Measurements from ENCODE around the gene RNU1-3. TPM values are rescaled to one million over a fixed set of nuclear protein-coding genes. Genes with fewer than 3 reads are reported as not detected.

Gene RNU1-3
- total and polyA plus RNA-seq, 2 of the 13 experiments (the other 11 are each of a cell fraction or from before 2014, with no cell fraction given), result under 0.01 to 11,018 TPM

DNA sequence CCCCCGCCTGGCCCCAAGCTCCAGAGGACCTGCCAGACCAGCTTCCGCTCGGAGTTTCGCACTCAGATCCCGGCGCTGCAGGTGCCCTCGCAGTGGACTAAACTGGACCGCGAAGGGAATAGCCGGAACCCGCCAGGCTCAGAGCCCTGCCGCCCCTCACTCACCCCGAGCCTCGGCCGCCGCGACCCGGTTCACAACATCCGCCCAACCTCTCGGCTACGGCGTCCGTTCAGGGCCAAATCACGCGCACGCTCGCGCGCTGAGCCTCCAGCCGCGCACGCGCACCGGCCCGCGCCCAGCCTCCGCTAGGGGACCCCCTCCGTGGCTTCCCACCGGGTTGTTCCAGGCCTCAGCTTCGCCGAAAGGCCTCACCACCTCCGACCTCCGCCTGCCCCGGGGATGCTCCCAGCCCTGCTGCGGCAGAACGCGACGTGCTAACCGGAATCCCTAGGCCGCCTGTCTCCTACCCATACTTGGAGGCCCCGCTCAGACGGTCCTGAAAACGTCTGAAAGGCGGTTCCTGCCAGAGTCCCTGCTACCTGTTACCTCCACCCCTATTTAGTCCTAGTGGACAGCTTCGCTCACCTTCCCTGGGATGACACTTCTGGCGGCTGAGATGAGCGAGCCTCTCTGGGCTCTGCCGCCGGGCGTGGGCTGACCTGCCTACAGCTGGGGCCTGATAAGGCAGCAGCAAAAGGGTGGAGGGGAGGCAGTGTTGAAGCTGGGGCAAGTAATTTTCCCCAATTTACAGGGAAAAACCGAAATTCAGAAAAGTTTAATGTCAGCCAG is 22.1 kb downstream of the RNU1-3 start (continued):
- TF ChIP-seq, protein P1, sequence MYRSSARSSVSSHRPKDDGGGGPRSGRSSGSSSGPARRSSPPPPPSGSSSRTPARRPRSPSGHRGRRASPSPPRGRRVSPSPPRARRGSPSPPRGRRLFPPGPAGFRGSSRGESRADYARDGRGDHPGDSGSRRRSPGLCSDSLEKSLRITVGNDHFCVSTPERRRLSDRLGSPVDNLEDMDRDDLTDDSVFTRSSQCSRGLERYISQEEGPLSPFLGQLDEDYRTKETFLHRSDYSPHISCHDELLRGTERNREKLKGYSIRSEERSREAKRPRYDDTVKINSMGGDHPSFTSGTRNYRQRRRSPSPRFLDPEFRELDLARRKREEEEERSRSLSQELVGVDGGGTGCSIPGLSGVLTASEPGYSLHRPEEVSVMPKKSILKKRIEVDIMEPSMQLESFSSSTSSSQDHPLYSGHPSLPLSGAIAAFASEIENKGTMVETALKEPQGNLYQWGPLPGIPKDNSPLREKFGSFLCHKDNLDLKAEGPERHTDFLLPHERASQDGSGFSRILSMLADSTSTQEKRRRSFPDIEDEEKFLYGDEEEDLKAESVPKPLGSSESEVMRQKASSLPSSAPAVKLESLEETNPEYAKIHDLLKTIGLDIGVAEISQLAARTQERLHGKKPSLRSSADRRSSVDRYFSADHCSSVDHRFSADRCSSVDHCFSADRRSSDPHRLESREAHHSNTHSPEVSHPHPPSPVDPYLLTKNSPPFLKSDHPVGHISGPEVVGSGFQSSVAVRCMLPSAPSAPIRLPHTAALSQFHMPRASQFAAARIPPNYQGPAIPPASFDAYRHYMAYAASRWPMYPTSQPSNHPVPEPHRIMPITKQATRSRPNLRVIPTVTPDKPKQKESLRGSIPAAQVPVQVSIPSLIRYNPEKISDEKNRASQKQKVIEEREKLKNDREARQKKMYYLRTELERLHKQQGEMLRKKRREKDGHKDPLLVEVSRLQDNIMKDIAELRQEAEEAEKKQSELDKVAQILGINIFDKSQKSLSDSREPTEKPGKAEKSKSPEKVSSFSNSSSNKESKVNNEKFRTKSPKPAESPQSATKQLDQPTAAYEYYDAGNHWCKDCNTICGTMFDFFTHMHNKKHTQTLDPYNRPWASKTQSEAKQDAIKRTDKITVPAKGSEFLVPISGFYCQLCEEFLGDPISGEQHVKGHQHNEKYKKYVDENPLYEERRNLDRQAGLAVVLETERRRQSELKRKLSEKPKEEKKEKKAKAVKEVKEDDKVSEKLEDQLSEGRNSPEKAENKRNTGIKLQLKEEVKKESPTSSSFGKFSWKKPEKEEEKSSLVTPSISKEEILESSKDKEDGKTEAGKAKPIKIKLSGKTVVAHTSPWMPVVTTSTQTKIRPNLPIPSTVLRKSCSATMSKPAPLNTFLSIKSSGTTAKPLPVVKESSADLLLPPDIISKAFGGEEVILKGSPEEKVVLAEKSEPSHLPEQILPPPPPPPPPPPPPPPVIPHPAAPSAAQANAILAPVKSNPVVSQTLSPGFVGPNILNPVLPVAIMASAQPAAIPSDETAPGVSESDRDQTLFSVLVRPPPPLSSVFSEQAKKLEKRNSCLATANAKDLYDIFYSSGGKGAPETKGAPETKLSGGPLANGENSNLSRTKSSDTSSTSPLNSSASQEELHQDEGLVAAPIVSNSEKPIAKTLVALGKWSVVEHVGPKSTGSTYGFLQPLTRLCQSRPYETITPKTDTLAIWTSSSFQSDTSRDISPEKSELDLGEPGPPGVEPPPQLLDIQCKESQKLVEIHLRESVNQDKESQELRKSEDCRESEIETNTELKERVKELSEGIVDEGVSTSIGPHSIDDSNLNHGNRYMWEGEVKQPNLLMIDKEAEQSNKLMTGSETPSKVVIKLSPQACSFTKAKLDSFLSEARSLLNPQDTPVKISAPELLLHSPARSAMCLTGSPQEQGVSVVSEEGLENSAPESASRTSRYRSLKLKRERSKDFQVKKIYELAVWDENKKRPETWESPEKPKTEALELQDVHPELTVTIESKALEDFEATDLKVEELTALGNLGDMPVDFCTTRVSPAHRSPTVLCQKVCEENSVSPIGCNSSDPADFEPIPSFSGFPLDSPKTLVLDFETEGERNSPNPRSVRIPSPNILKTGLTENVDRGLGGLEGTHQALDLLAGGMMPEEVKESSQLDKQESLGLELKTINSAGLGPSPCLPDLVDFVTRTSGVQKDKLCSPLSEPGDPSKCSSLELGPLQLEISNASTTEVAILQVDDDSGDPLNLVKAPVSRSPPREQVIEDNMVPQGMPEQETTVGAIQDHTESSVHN (CRISPR knock-in tag; IDR thresholded peaks at IDR 0.05), result peak; percentile 99
- TF ChIP-seq HMG20B (CRISPR knock-in tag; conservative IDR thresholded peaks at IDR 0.05) (peak; percentile 85), ZNF792 (CRISPR knock-in tag; IDR thresholded peaks at IDR 0.05) (peak; percentile 99), SATB2 (CRISPR knock-in tag; IDR thresholded peaks at IDR 0.05) (peak; percentile 25; the same call in 1 of the 2 replicates), DNMT1 (CRISPR knock-in tag; IDR thresholded peaks at IDR 0.05) (peak; percentile 100), MAF1 (CRISPR knock-in tag; IDR thresholded peaks at IDR 0.05; ENCODE audit: borderline replicate concordance) (peak; percentile 96), ZNF879 (CRISPR knock-in tag; IDR thresholded peaks at IDR 0.05) (peak; percentile 98), NR1H2 (CRISPR knock-in tag; IDR thresholded peaks at IDR 0.05; ENCODE audit: borderline replicate concordance, low read depth) (peak; percentile 59), FOXJ3 (CRISPR knock-in tag; IDR thresholded peaks at IDR 0.05; ENCODE audit: borderline replicate concordance) (peak; percentile 69), SIN3A (IDR thresholded peaks at IDR 0.05; ENCODE audit: borderline replicate concordance, low read depth, low read length) (peak; percentile 99)
- TF ChIP-seq, protein P2, sequence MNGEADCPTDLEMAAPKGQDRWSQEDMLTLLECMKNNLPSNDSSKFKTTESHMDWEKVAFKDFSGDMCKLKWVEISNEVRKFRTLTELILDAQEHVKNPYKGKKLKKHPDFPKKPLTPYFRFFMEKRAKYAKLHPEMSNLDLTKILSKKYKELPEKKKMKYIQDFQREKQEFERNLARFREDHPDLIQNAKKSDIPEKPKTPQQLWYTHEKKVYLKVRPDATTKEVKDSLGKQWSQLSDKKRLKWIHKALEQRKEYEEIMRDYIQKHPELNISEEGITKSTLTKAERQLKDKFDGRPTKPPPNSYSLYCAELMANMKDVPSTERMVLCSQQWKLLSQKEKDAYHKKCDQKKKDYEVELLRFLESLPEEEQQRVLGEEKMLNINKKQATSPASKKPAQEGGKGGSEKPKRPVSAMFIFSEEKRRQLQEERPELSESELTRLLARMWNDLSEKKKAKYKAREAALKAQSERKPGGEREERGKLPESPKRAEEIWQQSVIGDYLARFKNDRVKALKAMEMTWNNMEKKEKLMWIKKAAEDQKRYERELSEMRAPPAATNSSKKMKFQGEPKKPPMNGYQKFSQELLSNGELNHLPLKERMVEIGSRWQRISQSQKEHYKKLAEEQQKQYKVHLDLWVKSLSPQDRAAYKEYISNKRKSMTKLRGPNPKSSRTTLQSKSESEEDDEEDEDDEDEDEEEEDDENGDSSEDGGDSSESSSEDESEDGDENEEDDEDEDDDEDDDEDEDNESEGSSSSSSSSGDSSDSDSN (CRISPR knock-in tag; IDR thresholded peaks at IDR 0.05), result peak; percentile 99
- TF ChIP-seq, protein P3, sequence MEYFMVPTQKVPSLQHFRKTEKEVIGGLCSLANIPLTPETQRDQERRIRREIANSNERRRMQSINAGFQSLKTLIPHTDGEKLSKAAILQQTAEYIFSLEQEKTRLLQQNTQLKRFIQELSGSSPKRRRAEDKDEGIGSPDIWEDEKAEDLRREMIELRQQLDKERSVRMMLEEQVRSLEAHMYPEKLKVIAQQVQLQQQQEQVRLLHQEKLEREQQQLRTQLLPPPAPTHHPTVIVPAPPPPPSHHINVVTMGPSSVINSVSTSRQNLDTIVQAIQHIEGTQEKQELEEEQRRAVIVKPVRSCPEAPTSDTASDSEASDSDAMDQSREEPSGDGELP (IDR thresholded peaks at IDR 0.05; ENCODE audit: borderline replicate concordance, low read depth), result peak; percentile 85; the same call in 1 of the 2 replicates

Measured in HepG2 (cell line).